PC-9 (cell line): ENCODE results near the gene BCL2L11.

Source experiments
- CTCF ChIP-seq: fragments of 200-600 bp; sonication (generic); conservative IDR thresholded peaks from 2 replicates; pipeline ENCODE4 v1.6.1; 2017; ENCODE audit warnings: mixed run types, antibody characterized with exemption, mild to moderate bottlenecking, moderate library complexity
- EZH2 ChIP-seq: fragments of 200-600 bp; sonication (generic); IDR thresholded peaks from 2 replicates; pipeline ENCODE4 v1.8.0; 2017; ENCODE audit warnings: antibody characterized with exemption, low read depth

- TF ChIP-seq EZH2, result no peak
- TF ChIP-seq CTCF, result no peak
Observed at GRCh38 chr2:111148925-111149324, 28.2 kb downstream of the BCL2L11 start.
